Kidney epithelial cell (primary cell): ENCODE measurements around the gene FANCE. TPM values are rescaled to one million over a fixed set of nuclear protein-coding genes. Genes with fewer than 3 reads are reported as not detected.
"Not testable (repeated sequence)": the region's sequence is repeated elsewhere in the genome, so short reads cannot be mapped to it uniquely, and the experiment has no call there.

ENCODE experiments used
- DNase-seq: peaks from one replicate; pipeline ENCODE4 v3.0.0-alpha.2; 2010; ENCODE audit warnings: low read depth
- H3K27me3 ChIP-seq: 2 replicates; pipeline ENCODE4 v1.6.0; 2011; ENCODE audit warnings: low read length; ENCODE audit not compliant: control insufficient read depth, insufficient read depth
- H3K36me3 ChIP-seq: 2 replicates; pipeline ENCODE4 v1.5.1; 2011; ENCODE audit warnings: low read length; ENCODE audit not compliant: control insufficient read depth, insufficient read depth
- H3K4me3 ChIP-seq: 2 replicates; pipeline ENCODE4 v1.5.1; 2011; ENCODE audit warnings: low read depth, mild to moderate bottlenecking, control low read depth, low read length
- total RNA-seq: library from RNA; depleted of rRNA; stranded (reverse); fragments of >200 nt; gene quantifications from 2 replicates; pipeline ENCODE4 v1.2.3, GENCODE V29; 2015
- TF ChIP-seq, protein P1 (sequence below): IDR thresholded peaks from 2 replicates; pipeline ENCODE4 v1.5.1; 2011; ENCODE audit warnings: mild to moderate bottlenecking, moderate library complexity, low read length, control low read depth, inconsistent platforms; ENCODE audit not compliant: insufficient read depth, poor library complexity, severe bottlenecking

The FANCE gene
- total RNA-seq, 1 donor from 2014 or later = 5.8 TPM

DNA sequence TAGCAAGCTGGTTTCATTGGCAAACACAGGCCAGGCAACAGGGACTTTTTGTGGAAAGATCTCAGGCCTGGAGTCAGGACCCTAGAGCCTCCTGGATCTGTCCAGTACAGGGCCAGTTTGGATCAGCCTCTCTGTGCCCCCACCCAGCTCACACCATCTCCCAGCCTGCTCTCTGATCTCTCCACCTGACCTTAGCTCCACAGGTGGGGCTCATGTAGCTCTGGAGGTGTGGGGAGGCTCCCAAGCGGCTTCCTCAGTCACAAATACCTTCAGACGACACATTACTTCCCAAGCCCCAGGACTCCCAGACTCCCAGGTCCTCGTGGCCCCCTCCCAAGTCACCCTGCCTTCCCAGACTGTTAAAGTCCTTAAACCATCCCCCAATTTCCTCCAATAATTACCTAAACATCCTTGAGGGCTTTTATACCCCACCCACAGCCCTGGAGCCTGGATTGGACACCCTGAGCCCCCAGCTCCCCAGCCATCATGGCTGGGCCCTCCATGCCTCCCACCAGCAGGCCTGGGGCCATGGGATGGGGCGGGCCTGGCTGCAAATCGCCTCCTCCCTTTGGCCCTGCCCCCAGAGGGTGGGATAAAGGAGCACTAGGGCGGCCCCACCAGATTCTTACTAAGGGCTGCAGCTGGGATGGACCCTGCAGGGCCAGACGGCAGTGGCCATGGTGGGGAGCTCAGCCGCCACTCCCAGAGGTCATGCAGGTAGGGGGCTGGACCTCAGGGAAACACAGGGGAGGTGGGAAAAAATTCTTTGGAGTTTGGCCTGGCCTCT is 15.9 kb upstream of the FANCE start:
- TF ChIP-seq, protein P1, sequence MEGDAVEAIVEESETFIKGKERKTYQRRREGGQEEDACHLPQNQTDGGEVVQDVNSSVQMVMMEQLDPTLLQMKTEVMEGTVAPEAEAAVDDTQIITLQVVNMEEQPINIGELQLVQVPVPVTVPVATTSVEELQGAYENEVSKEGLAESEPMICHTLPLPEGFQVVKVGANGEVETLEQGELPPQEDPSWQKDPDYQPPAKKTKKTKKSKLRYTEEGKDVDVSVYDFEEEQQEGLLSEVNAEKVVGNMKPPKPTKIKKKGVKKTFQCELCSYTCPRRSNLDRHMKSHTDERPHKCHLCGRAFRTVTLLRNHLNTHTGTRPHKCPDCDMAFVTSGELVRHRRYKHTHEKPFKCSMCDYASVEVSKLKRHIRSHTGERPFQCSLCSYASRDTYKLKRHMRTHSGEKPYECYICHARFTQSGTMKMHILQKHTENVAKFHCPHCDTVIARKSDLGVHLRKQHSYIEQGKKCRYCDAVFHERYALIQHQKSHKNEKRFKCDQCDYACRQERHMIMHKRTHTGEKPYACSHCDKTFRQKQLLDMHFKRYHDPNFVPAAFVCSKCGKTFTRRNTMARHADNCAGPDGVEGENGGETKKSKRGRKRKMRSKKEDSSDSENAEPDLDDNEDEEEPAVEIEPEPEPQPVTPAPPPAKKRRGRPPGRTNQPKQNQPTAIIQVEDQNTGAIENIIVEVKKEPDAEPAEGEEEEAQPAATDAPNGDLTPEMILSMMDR = no peak
- H3K36me3 ChIP-seq = no peaks in the 10 kb centered on the region
- DNase-seq = no peak
- H3K4me3 ChIP-seq = no peak overlapping the region
- no peaks in the 10 kb centered on the region for H3K27me3 ChIP-seq

DNA sequence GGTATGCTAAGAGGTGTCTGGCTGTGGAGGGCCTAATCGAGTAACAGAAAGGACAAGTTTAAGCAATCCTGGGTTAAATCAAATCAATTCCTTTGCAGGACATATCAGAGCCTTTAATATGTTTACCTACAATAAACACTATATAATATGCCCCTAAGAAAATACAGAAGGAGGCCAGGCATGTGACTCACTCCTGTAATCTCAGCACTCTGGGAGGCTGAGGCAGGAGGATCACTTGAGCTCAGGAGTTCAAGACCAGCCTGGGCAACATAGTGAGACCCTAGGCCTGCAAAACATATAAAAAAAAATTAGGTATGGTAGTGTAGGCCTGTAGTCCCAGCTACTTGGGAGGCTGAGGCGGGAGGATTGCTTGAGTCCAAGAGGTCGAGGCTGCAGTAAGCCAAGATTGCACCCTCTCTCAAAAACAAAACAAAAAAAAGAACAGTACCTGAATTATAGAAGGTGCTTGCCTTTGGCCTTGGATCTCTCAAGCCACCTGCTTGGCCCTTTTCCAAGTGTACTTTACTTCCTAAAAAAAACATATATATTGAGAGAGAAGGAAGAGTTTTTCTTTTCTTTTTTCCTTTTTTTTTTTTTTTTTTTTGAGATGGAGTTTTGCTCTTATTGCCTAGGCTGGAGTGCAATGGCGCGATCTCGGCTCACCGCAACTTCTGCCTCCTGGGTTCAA is 13.6 kb upstream of the FANCE start:
- not testable (repeated sequence) for H3K27me3 ChIP-seq

GRCh38 chr6:35439308-35439707 is 12.8 kb upstream of the FANCE start:
- Histone ChIP-seq H3K27me3 (no peaks in the 10 kb centered on the region), H3K36me3 (no peaks in the 10 kb centered on the region), H3K4me3 (no peak overlapping the region)
- no peak for DNase-seq
- TF ChIP-seq, protein P1 = no peak

More for the DNA sequence above, 13.6 kb upstream of the FANCE start:
- H3K4me3 ChIP-seq, DNase-seq, H3K36me3 ChIP-seq: not testable (repeated sequence)

DNA sequence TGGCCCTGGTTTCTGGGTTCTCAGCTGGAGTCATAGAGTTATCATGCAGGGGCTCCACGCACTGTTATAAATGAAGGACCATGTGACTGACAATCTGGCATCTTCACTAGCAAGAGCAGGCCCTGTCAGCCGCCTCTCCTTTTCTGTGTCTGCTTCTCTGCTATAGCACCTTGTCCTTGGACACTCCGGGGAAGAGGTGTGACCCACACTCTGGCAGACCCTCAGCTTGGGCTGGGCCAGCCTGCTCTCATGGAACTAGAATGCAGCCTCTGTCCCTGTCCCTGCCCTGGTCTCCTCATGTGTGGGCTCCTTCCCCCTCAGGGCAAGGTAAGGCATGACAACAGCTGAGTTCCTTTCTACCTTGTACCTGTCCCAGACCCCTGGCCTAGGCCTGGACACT is 10.9 kb upstream of the FANCE start:
- no peak overlapping the region for H3K4me3 ChIP-seq
- no peak for DNase-seq
- H3K27me3 ChIP-seq = no peaks in the 10 kb centered on the region
- H3K36me3 ChIP-seq = no peaks in the 10 kb centered on the region
- TF ChIP-seq, protein P1 = no peak

- H3K4me3 ChIP-seq = no peak overlapping the region
- no peaks in the 10 kb centered on the region for H3K36me3 ChIP-seq
- DNase-seq = no peak
- TF ChIP-seq, protein P1 = no peak
- H3K27me3 ChIP-seq = no peaks in the 10 kb centered on the region
Observed at GRCh38 chr6:35441642-35442041, 10.5 kb upstream of the FANCE start.

- no peak for DNase-seq
- no peak overlapping the region for H3K4me3 ChIP-seq
- H3K36me3 ChIP-seq = no peaks in the 10 kb centered on the region
- TF ChIP-seq, protein P1 = no peak
- no peaks in the 10 kb centered on the region for H3K27me3 ChIP-seq
Observed at GRCh38 chr6:35442693-35443092, 9.4 kb upstream of the FANCE start.
